Measurements from ENCODE around the gene CDH3. TPM values are rescaled to one million over a fixed set of nuclear protein-coding genes. Genes with fewer than 3 reads are reported as not detected.

The CDH3 gene
- under 1 TPM; 0.28 to 0.51 TPM for total RNA-seq

DNA sequence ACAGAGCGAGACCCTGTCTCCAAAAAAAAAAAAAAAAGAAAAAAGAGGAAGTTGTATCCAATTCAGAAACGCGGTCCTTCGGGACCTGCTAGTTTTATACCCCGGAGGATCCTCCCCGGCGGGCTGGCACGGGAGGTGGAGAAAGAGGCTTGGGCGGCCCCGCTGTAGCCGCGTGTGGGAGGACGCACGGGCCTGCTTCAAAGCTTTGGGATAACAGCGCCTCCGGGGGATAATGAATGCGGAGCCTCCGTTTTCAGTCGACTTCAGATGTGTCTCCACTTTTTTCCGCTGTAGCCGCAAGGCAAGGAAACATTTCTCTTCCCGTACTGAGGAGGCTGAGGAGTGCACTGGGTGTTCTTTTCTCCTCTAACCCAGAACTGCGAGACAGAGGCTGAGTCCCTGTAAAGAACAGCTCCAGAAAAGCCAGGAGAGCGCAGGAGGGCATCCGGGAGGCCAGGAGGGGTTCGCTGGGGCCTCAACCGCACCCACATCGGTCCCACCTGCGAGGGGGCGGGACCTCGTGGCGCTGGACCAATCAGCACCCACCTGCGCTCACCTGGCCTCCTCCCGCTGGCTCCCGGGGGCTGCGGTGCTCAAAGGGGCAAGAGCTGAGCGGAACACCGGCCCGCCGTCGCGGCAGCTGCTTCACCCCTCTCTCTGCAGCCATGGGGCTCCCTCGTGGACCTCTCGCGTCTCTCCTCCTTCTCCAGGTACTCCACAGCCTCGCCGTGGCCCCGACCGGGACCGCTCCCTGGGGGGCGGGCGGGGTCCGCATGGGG is at the start of gene CDH3:
Gene CDH3, plus strand, starts transcription at position 596 of the 779 bp plus-strand sequence. Its CDS starts 70 bp downstream, at position 666.
- DNase-seq (peak; percentile 42), ATAC-seq (ENCODE audit: low read depth) (peak; percentile 38)
- Mint-ChIP-seq H3K27ac (no peak within 1 kb of the TSS), H3K27me3 (peaks cover 64% of the 10 kb centered on the region), H3K4me1 (peaks cover 9% of the 10 kb centered on the region), H3K36me3 (no peaks in the 10 kb centered on the region), H3K4me3 (peak within 1 kb of the TSS; percentile 60), H3K9me3 (no peaks in the 10 kb centered on the region)
- POLR2A ChIA-PET, result interaction anchor here (0.7 kb wide), 1 partner anchor 66 kb away, joined by 4 read pairs; no protein-coding TSS in a partner anchor

DNA sequence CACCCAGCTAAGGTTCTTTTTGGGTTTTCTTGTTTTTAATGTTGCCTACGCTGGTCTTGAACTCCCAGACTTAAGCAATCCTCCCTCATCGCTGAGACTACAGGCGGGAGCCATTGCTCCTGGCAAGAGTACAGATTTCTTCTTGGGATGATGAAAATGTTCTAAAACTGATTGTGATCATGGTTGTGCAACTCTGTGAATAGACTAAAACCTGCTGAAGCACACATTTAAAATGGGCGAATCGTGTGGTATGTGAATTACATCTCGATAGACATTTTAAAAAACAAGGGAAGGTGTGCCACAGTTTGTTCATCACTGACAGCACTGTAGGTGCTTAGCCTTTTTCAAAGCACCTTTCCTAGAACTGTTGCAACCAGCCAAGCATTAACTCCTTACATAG is 48.8 kb upstream of the CDH3 start:
- Mint-ChIP-seq H3K27ac (no peak overlapping the region), H3K36me3 (peaks cover 6% of the 10 kb centered on the region), H3K4me1 (no peaks in the 10 kb centered on the region), H3K27me3 (no peaks in the 10 kb centered on the region), H3K9me3 (peaks cover 5% of the 10 kb centered on the region), H3K4me3 (no peak overlapping the region)
- ATAC-seq (ENCODE audit: low read depth) (no peak), DNase-seq (no peak)
- POLR2A ChIA-PET, result no interaction called here

DNA sequence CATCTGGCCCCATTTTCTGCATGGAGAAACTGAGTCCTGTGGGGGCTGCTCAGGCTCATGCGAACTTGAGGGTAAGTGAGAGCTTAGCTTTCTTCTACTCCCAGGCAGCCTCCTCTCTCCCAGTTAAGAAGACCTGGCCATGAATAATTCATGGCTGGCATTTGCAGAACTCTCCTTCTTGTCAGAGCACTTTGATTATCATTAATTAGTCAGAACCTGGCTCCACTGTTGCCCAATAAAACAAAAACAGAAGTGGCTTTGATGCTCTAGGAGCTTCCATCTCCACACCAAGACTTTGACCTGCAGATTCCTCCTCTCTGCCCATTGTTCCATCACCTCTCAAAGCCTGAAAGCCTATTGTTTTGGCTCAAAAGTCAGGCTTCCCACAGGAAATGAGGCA is 45.5 kb upstream of the CDH3 start:
- DNase-seq (no peak), ATAC-seq (ENCODE audit: low read depth) (no peak)
- no peaks in the 10 kb centered on the region for H3K9me3 Mint-ChIP-seq
- POLR2A ChIA-PET, result interaction anchor here (0.6 to 0.8 kb wide), 2 partner anchors 71 to 79 kb away, joined by 3 read pairs; no protein-coding TSS in a partner anchor
- H3K27me3 Mint-ChIP-seq, result no peaks in the 10 kb centered on the region
- H3K27ac Mint-ChIP-seq, result no peak overlapping the region
- H3K4me1 Mint-ChIP-seq, result no peaks in the 10 kb centered on the region
- no peaks in the 10 kb centered on the region for H3K36me3 Mint-ChIP-seq
- no peak overlapping the region for H3K4me3 Mint-ChIP-seq

DNA sequence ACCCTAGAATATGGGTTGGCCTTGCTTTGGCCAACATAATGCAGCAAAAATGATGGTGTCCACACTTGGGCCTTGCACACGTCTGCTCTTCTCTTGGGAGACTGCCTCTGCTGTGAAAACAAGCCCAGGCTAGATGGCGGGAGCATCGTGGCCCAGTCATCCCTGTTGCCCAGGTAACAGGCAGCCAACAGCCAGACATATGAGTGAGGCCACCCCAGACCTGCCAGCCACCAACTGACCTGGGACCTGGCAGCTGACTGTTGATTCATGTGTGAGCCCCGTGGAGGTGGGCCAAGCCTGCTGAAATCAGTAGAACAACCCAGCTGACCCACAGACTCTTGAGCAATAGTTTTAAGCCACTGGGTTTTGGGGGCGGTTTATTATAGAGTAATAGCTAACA is 39.4 kb upstream of the CDH3 start:
- H3K9me3 Mint-ChIP-seq, result peaks cover 1% of the 10 kb centered on the region
- DNase-seq (no peak), ATAC-seq (ENCODE audit: low read depth) (no peak)
- no peaks in the 10 kb centered on the region for H3K4me1 Mint-ChIP-seq
- H3K27ac Mint-ChIP-seq, result no peak overlapping the region
- H3K36me3 Mint-ChIP-seq, result no peaks in the 10 kb centered on the region
- POLR2A ChIA-PET, result no interaction called here
- no peaks in the 10 kb centered on the region for H3K27me3 Mint-ChIP-seq
- no peak overlapping the region for H3K4me3 Mint-ChIP-seq

DNA sequence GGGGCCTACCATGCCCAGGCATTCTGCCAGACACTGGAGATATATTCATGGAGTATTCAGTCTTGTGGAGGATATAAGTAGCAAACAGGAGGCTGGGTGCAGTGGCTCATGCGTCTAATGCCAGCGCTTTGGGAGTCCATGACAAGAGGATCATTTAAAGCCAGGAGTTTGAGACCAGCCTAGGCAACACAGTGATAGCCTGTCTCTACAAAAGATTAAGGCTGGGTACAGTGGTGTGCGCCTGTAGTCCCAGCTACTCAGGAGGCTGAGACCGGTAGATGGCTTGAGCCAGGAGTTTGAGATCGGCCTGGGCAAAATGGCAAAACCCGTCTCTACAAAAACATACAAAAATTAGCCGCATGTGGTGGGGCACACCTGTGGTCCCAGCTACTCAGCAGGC is 37.7 kb upstream of the CDH3 start:
- no peak overlapping the region for H3K4me3 Mint-ChIP-seq
- no peaks in the 10 kb centered on the region for H3K4me1 Mint-ChIP-seq
- peaks cover 4% of the 10 kb centered on the region for H3K9me3 Mint-ChIP-seq
- no peak for DNase-seq
- H3K27me3 Mint-ChIP-seq, result no peaks in the 10 kb centered on the region
- H3K36me3 Mint-ChIP-seq, result no peaks in the 10 kb centered on the region
- no peak overlapping the region for H3K27ac Mint-ChIP-seq
- POLR2A ChIA-PET, result no interaction called here
- ATAC-seq (ENCODE audit: low read depth), result no peak

DNA sequence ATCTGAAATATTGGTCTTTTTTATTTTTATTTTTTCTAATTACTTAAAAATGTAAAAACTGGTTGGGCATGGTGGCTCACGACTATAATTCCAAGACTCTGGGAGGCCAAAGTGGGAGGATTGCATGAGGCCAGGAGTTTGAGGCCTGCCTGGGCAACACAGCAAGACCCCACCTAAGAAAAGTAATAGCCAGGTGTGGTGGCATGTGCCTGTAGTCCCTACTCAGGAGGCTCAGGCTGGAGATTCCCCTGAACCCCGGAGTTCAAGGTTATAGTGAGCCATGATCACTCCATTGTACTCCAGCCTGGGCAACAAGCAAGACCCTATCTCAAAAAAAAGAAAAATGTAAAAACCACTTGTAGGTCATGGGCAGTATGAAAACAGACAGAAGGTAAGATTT is 36.8 kb upstream of the CDH3 start:
- no peaks in the 10 kb centered on the region for H3K27me3 Mint-ChIP-seq
- peaks cover 6% of the 10 kb centered on the region for H3K9me3 Mint-ChIP-seq
- H3K4me1 Mint-ChIP-seq, result no peaks in the 10 kb centered on the region
- no peaks in the 10 kb centered on the region for H3K36me3 Mint-ChIP-seq
- H3K4me3 Mint-ChIP-seq, result no peak overlapping the region
- POLR2A ChIA-PET, result no interaction called here
- ATAC-seq (ENCODE audit: low read depth) (no peak), DNase-seq (no peak)
- H3K27ac Mint-ChIP-seq, result no peak overlapping the region

DNA sequence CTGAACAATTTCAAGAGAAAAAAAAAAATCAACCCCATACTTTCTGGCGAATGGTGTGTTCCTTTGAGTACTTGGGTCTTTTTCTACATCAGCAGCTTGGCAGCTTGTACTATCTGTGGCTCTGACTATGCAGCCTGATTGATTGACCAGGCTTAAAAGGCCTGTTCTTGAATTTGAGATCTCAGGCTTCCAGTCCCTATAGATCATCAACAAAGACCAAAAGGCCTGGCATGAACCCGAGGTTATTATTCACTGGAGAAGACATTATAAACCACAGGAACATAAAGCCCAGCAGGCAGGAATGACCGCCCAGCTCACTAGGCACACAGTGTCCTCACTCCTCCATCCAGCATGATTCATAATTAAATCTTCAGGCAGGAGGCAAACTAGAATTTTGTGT is 32.1 kb upstream of the CDH3 start:
- POLR2A ChIA-PET, result no interaction called here
- ATAC-seq (ENCODE audit: low read depth), result no peak

DNA sequence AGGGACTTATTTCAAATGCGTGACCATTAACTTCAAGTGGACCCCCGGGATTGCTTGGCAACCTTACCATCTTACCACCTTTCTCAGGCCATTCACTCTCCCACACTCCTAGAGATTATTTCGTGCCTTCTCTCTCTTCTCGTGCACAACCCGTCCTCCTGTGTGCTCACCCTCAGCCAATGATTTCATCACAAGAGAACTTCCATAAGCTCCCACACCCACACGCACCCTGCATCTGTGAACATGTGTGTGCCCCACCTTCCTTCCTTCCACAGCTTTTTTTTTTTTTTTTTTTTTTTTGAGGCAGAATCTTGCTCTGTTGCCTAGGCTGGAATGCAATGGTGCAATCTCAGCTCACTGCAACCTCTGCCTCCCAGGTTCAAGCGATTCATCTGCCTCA is 27.4 kb upstream of the CDH3 start:
- no peak for ATAC-seq (ENCODE audit: low read depth)
- peaks cover 10% of the 10 kb centered on the region for H3K27me3 Mint-ChIP-seq
- POLR2A ChIA-PET, result no interaction called here
- no peak for DNase-seq
- no peaks in the 10 kb centered on the region for H3K36me3 Mint-ChIP-seq
- H3K27ac Mint-ChIP-seq, result no peak overlapping the region
- peaks cover 2% of the 10 kb centered on the region for H3K9me3 Mint-ChIP-seq
- H3K4me1 Mint-ChIP-seq, result no peaks in the 10 kb centered on the region
- no peak overlapping the region for H3K4me3 Mint-ChIP-seq

More for the DNA sequence above, 32.1 kb upstream of the CDH3 start:
- Mint-ChIP-seq H3K4me3 (no peak overlapping the region), H3K4me1 (no peaks in the 10 kb centered on the region), H3K9me3 (peaks cover 8% of the 10 kb centered on the region), H3K27ac (no peak overlapping the region), H3K36me3 (no peaks in the 10 kb centered on the region), H3K27me3 (peaks cover 4% of the 10 kb centered on the region)
- no peak for DNase-seq

DNA sequence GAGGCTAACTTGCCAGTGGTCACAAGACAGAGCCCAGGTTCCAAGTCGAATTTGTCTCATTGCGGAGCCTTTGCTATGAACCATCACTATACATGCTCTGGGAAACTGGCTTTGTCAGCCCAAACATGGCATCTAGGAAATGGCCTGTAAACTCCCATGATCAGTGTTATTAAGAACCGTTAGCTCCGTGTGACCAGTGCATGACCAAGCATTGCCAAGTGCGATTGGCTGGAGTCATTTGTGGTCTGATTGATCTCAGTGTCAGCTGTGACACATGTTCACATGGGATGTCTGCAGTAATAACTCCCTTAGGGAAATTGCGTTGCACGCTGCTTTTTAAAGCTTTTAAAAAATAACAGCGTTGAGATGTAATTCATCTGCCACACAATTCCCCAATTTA is 18.6 kb upstream of the CDH3 start:
- POLR2A ChIA-PET, result no interaction called here
- no peaks in the 10 kb centered on the region for H3K27me3 Mint-ChIP-seq
- H3K36me3 Mint-ChIP-seq, result no peaks in the 10 kb centered on the region
- ATAC-seq (ENCODE audit: low read depth), result no peak
- no peaks in the 10 kb centered on the region for H3K4me1 Mint-ChIP-seq
- DNase-seq, result no peak
- no peaks in the 10 kb centered on the region for H3K9me3 Mint-ChIP-seq
- no peak overlapping the region for H3K27ac Mint-ChIP-seq
- H3K4me3 Mint-ChIP-seq, result no peak overlapping the region

DNA sequence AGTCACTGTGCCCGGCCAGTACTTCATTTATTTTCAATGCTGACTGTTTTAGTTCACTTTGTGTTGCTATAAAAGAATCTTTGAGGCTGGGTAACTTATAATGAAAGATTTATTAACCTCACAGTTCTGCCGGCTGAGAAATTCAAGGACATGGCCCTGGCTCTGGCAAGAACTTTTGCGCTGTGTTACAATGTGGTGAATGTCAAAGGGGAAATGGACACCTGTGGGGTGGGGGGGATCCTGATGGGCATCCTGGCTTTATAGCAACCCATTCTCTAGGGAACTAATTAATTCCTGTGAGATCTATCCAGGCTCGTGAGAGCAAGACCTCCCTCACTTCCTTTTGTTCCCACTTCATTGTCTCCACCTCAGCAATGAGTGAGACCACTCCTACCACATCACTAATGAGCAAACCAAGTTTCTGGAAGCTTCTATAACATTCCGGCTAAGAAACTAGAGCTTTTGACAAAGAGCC is 17.1 kb upstream of the CDH3 start:
- no peak overlapping the region for H3K27ac Mint-ChIP-seq
- POLR2A ChIA-PET, result no interaction called here
- H3K27me3 Mint-ChIP-seq, result no peaks in the 10 kb centered on the region
- H3K4me3 Mint-ChIP-seq, result no peak overlapping the region
- no peaks in the 10 kb centered on the region for H3K9me3 Mint-ChIP-seq
- no peaks in the 10 kb centered on the region for H3K36me3 Mint-ChIP-seq
- no peaks in the 10 kb centered on the region for H3K4me1 Mint-ChIP-seq
- no peak for ATAC-seq (ENCODE audit: low read depth)
- DNase-seq, result no peak

DNA sequence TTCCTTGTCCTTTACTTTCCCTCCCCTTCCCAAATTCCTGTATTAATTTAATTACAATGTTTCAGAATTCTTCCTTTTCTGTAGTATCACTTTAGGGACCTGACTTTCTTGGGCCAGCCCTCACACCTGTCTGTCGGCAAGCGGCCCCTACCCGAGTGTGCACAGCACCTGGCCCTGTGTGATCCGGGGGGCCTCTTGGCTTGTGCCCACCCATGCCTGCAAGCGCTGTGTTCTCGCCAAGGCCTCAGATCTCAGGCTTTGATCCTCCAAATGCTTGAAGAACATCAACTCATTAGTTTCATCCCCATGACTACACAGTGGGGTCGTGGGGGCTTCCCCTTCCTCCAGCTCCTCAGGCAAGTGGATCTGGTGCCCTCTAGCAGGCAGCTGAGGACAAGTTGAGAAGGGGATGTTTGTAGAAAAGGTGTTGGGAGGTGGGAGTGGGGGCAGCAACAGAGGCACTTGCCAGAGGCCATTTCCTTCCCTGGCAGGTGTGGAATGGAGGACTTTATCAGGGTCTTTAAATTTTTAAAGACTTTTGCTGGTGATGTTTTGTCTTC is 15.7 kb upstream of the CDH3 start:
- DNase-seq, result no peak
- Mint-ChIP-seq H3K4me3 (no peak overlapping the region), H3K4me1 (no peaks in the 10 kb centered on the region), H3K27ac (no peak overlapping the region), H3K27me3 (no peaks in the 10 kb centered on the region), H3K36me3 (no peaks in the 10 kb centered on the region), H3K9me3 (no peaks in the 10 kb centered on the region)
- no peak for ATAC-seq (ENCODE audit: low read depth)
- POLR2A ChIA-PET, result no interaction called here

DNA sequence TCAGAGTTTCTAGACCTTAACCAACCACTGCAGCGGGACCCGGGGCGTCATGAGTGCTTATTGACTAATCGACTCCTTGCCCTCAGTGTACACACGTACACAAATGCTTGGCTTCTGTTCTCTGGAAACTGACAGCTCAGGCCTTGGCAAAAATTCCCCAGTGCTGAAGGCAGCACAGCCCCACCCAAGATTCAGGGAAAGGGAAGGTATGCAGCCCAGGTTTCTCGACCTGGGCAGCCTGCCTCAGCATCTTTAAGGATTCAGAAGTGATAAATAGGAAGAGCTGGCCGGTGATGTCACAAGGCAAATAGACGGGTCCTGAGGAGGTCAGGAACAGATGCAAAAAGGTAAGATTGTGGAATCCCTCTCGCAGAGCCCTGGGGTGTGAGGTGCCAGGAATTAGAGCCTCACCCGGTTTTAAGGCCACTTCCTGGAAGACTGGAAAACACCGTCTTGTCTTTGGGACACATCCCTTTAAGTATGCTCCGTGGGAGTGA is 9.0 kb upstream of the CDH3 start:
- DNase-seq (no peak), ATAC-seq (ENCODE audit: low read depth) (no peak)
- Mint-ChIP-seq H3K9me3 (no peaks in the 10 kb centered on the region), H3K27me3 (peaks cover 7% of the 10 kb centered on the region), H3K4me3 (no peak overlapping the region), H3K27ac (no peak overlapping the region), H3K4me1 (peaks cover 1% of the 10 kb centered on the region), H3K36me3 (no peaks in the 10 kb centered on the region)
- POLR2A ChIA-PET, result no interaction called here

DNA sequence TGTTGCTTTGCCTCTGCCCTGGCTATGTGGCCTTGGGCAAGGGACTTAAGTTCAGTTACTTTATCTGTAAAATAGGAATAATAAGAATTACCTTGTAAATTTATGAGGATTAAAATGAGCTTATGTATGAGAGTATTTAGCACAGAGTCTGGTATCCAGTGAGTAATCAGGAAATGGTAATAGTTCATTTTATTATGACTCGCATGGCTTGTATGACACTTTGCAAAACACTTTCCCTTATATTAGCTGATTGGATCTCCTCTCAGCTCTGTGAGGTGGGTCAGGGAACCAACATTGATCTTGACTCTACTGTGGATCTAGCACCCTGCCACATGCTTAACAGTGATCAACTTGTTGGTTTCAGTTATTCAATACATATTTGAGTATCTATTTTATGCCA is 8.3 kb upstream of the CDH3 start:
- no peak overlapping the region for H3K27ac Mint-ChIP-seq
- no peaks in the 10 kb centered on the region for H3K9me3 Mint-ChIP-seq
- H3K4me3 Mint-ChIP-seq, result no peak overlapping the region
- no peak for DNase-seq
- POLR2A ChIA-PET, result no interaction called here
- peaks cover 1% of the 10 kb centered on the region for H3K4me1 Mint-ChIP-seq
- peaks cover 8% of the 10 kb centered on the region for H3K27me3 Mint-ChIP-seq
- no peaks in the 10 kb centered on the region for H3K36me3 Mint-ChIP-seq
- no peak for ATAC-seq (ENCODE audit: low read depth)

DNA sequence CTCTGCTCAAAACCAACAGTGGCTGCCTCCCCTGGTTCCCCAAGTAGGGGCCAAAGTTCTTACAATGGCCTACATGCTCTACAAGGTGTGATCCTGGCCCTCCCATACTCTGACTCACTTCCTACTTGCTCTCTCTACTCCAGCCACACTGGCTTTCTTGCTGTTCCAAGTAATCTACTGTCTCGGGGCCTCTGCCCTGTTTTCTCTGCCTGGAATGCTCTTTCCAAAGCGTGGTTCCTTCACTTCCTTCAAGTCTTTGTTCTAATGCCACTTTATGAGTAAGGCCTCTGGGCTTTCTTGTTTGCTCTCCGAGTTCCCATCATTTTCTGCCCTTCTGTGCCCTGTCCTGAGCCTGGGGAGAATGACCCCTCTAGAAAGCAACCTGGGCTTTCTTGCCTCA is 4.1 kb upstream of the CDH3 start:
- peaks cover 9% of the 10 kb centered on the region for H3K4me1 Mint-ChIP-seq
- H3K36me3 Mint-ChIP-seq, result no peaks in the 10 kb centered on the region
- ATAC-seq (ENCODE audit: low read depth), result no peak
- POLR2A ChIA-PET, result no interaction called here
- no peaks in the 10 kb centered on the region for H3K9me3 Mint-ChIP-seq
- no peak overlapping the region for H3K4me3 Mint-ChIP-seq
- peaks cover 39% of the 10 kb centered on the region for H3K27me3 Mint-ChIP-seq
- H3K27ac Mint-ChIP-seq, result no peak overlapping the region
- DNase-seq, result no peak

All from activated naive CD8-positive, alpha-beta T cell treated with anti-CD3 and anti-CD28 coated beads, Interleukin-2, amount 10 ng/mL, durations not matched to agents 7 days and 5 days (primary cell).